Endothelial cell of umbilical vein (primary cell): Measurements from ENCODE around the gene ANKRD13D. TPM values are rescaled to one million over a fixed set of nuclear protein-coding genes. Genes with fewer than 3 reads are reported as not detected.

ENCODE experiments used
- BruUV-seq: library from RNA; stranded (reverse); fragments of 400-500 nt; replicated peaks from 2 replicates; lab custom pipeline; 2021; lab: Mats Ljungman, UMichigan
- CTCF ChIA-PET: fragments of 300-600, 350-600 bp; sonication (Branson Sonifier 250); formaldehyde crosslinking; loops from one replicate; lab custom pipeline; 2021; ENCODE audit warnings: antibody characterized with exemption, inconsistent platforms; lab: Charles Lee
- POLR2A ChIA-PET: fragments of 300-600, 350-600 bp; sonication (Branson Sonifier 250); formaldehyde crosslinking; loops from one replicate; lab custom pipeline; 2021; ENCODE audit warnings: antibody characterized with exemption, inconsistent platforms; lab: Charles Lee
- DNase-seq: peaks from one replicate; pipeline ENCODE4 v3.0.0-alpha.2; 2011; ENCODE audit warnings: low read depth, low spot score
- FAIRE-seq: peaks from 2 replicates; lab custom pipeline; 2011; peaks lifted over from hg19 to GRCh38; lab: Jason Lieb, UNC
- H2AFZ ChIP-seq: 2 replicates; pipeline ENCODE4 v1.6.0; 2012; ENCODE audit warnings: low read depth, low read length, control low read depth, inconsistent platforms
- H3K27ac ChIP-seq: 2 replicates; pipeline ENCODE4 v1.5.1; 2011; ENCODE audit warnings: low read depth, mild to moderate bottlenecking, control low read depth, low read length, moderate library complexity; ENCODE audit not compliant: insufficient read depth
- H3K27me3 ChIP-seq, 2 experiments: 2 replicates each; pipeline versions ENCODE4 v1.6.0 to v1.6.1; 2011; ENCODE audit warnings: low read length in 2 of 2, mixed read lengths in 1 of 2; ENCODE audit not compliant: control insufficient read depth in 2 of 2, insufficient read depth in 2 of 2
- H3K36me3 ChIP-seq, 2 experiments: 2 replicates in 1 of 2; 3 replicates in 1 of 2; pipeline ENCODE4 v1.5.1; 2011; ENCODE audit warnings: low read length in 2 of 2, mild to moderate bottlenecking in 1 of 2, moderate library complexity in 1 of 2; ENCODE audit not compliant: control insufficient read depth in 2 of 2, insufficient read depth in 2 of 2; ENCODE audit errors: extremely low read depth in 1 of 2
- H3K4me1 ChIP-seq: 3 replicates; pipeline ENCODE4 v1.5.1; 2011; ENCODE audit warnings: mild to moderate bottlenecking, low read length; ENCODE audit not compliant: control insufficient read depth, insufficient read depth; ENCODE audit errors: extremely low read depth
- H3K4me2 ChIP-seq: 2 replicates; pipeline ENCODE4 v1.6.1; 2011; ENCODE audit warnings: low read length, control low read depth, mixed read lengths; ENCODE audit not compliant: insufficient read depth
- H3K4me3 ChIP-seq, 3 experiments: fragments of 200-600 bp in 1 of 3; sonication (generic), shearing (Covaris generic) in 1 of 3; replicated peaks in 1 of 3; 2 replicates each; pipeline ENCODE4 v1.5.1; 2011 to 2016; ENCODE audit warnings: control low read depth in 3 of 3, low read length in 3 of 3, mild to moderate bottlenecking in 2 of 3, inconsistent platforms in 1 of 3, low read depth in 1 of 3, moderate library complexity in 1 of 3; ENCODE audit not compliant: insufficient read depth in 1 of 3
- H3K79me2 ChIP-seq: 2 replicates; pipeline ENCODE4 v1.6.0; 2012; ENCODE audit warnings: low read length, inconsistent platforms; ENCODE audit not compliant: control insufficient read depth, insufficient read depth
- H3K9ac ChIP-seq: replicated peaks from 2 replicates; pipeline ENCODE3; 2011; ENCODE audit warnings: low read length, control low read depth; ENCODE audit not compliant: insufficient read depth; ENCODE audit errors: extremely low read depth
- H3K9me1 ChIP-seq: replicated peaks from 3 replicates; pipeline ENCODE4 v1.6.0; 2011; ENCODE audit warnings: mild to moderate bottlenecking, low read length; ENCODE audit not compliant: control insufficient read depth, insufficient read depth; ENCODE audit errors: extremely low read depth
- H3K9me3 ChIP-seq: replicated peaks from 2 replicates; pipeline ENCODE4 v1.5.1; 2012; ENCODE audit warnings: low read length, inconsistent platforms; ENCODE audit not compliant: control insufficient read depth, insufficient read depth
- H4K20me1 ChIP-seq: replicated peaks from 2 replicates; pipeline ENCODE3; 2011; ENCODE audit warnings: mild to moderate bottlenecking, low read length; ENCODE audit not compliant: control insufficient read depth, insufficient read depth; ENCODE audit errors: extremely low read depth
- CTCF ChIP-seq, 2 donors: IDR thresholded peaks; 1 replicate in 1 of 2; 2 replicates in 1 of 2; pipeline ENCODE4 v1.5.1; 2011; ENCODE audit warnings: low read length in 2 of 2, mild to moderate bottlenecking in 2 of 2, moderate library complexity in 2 of 2, control low read depth in 1 of 2, inconsistent platforms in 1 of 2, low read depth in 1 of 2; ENCODE audit not compliant: insufficient read depth in 1 of 2; ENCODE audit errors: extremely low read depth in 1 of 2
- EZH2 ChIP-seq: IDR thresholded peaks from 2 replicates; pipeline ENCODE4 v1.6.1; 2012; ENCODE audit warnings: borderline replicate concordance, low read depth, mild to moderate bottlenecking, moderate library complexity, low read length, inconsistent platforms; ENCODE audit not compliant: severe bottlenecking
- FOS ChIP-seq: IDR thresholded peaks from 2 replicates; pipeline ENCODE4 v1.6.1; 2011; ENCODE audit warnings: mild to moderate bottlenecking, low read length, moderate library complexity, borderline replicate concordance; ENCODE audit not compliant: insufficient read depth
- GATA2 ChIP-seq: IDR thresholded peaks from 2 replicates; pipeline ENCODE4 v1.7.0; 2011; ENCODE audit warnings: low read depth, mild to moderate bottlenecking, moderate library complexity, mixed read lengths, low read length; ENCODE audit not compliant: insufficient read length, insufficient read depth
- JUN ChIP-seq: IDR thresholded peaks from 2 replicates; pipeline ENCODE4 v1.6.1; 2011; ENCODE audit warnings: borderline replicate concordance, low read depth; ENCODE audit not compliant: insufficient read length, insufficient read depth
- MAX ChIP-seq: IDR thresholded peaks from 2 replicates; pipeline ENCODE4 v1.6.1; 2011; ENCODE audit not compliant: insufficient read depth, insufficient read length
- MYC ChIP-seq: IDR thresholded peaks from one replicate; pipeline ENCODE4 v1.6.1; 2011; ENCODE audit warnings: mild to moderate bottlenecking, low read depth, low read length
- POLR2A ChIP-seq: IDR thresholded peaks from 2 replicates; pipeline ENCODE4 v1.6.1; 2012; ENCODE audit warnings: low read depth, mild to moderate bottlenecking, control low read depth, low read length
- POLR2AphosphoS5 ChIP-seq: IDR thresholded peaks from 2 replicates; pipeline ENCODE4 v1.6.1; 2012; ENCODE audit warnings: low read depth, mild to moderate bottlenecking, control low read depth, low read length, moderate library complexity; ENCODE audit not compliant: insufficient read depth
- dilution Hi-C: fragments of 300-500 bp; cut with MboI; formaldehyde crosslinking; loops from one replicate; pipeline ENCODE4 v1.15.0; 2019; ENCODE audit warnings: low sequenced_read_pairs; ENCODE audit not compliant: extremely low pct_ligation_motif_present
- intact Hi-C: fragments of 100-400 bp; cut with micrococcal nuclease; formaldehyde crosslinking; loops from one replicate; pipeline ENCODE4 v1.10.0; 2022
- polyA plus RNA-seq, 4 experiments: library from polyadenylated mRNA; depleted of rRNA in 3 of 4; stranded (reverse) in 3 of 4; unstranded in 1 of 4; fragments of >200 nt; gene quantifications; 2 replicates each; pipeline versions ENCODE4 v1.2.1 to v1.2.3, GENCODE V29; 2011 to 2012; ENCODE audit warnings: missing spikeins in 1 of 4
- total RNA-seq: library from RNA; stranded (reverse); gene quantifications from 2 replicates; pipeline ENCODE4 v1.2.3, GENCODE V29; 2021

ANKRD13D gene
- total and polyA plus RNA-seq, 2 donors (not counting 3 experiments of a cell fraction or from before 2014, with no cell fraction given) = 43.5 to 57.5 TPM

- no peak overlapping the region for H3K9ac ChIP-seq
- no peak overlapping the region for H3K27ac ChIP-seq
- no peaks in the 10 kb centered on the region for H3K9me3 ChIP-seq
- H3K4me3 ChIP-seq = no peak overlapping the region
- H3K79me2 ChIP-seq = no peaks in the 10 kb centered on the region
- H3K27me3 ChIP-seq = no peaks in the 10 kb centered on the region
- DNase-seq (no peak), FAIRE-seq (no peak)
- no TSS peak for BruUV-seq
- H3K4me1 ChIP-seq = peaks cover 2% of the 10 kb centered on the region
- dilution Hi-C loops = no loop called here
- H4K20me1 ChIP-seq = no peaks in the 10 kb centered on the region
- no peak overlapping the region for H3K4me2 ChIP-seq
- intact Hi-C loops = no loop called here
- POLR2A ChIA-PET = no interaction called here
- peaks cover 0 to 2% of the 10 kb centered on the region in 2 experiments for H3K36me3 ChIP-seq
- CTCF ChIA-PET = interaction anchor here (1.2 to 1.4 kb wide), 2 partner anchors 50 to 51 kb away, joined by 5 read pairs; no protein-coding TSS in a partner anchor
- no peaks in the 10 kb centered on the region for H3K9me1 ChIP-seq
- no peak for TF ChIP-seq GATA2
- no peak for TF ChIP-seq CTCF (IDR thresholded peaks at IDR 0.05; ENCODE audit: extremely low read depth in 1 of 2, insufficient read depth in 1 of 2, low read depth in 1 of 2, low read length in 2 of 2)
- no peak for TF ChIP-seq POLR2AphosphoS5
- no peak for TF ChIP-seq POLR2A
- TF ChIP-seq FOS = no peak
- TF ChIP-seq EZH2 = no peak
- TF ChIP-seq JUN = no peak
- no peak for TF ChIP-seq MYC
- TF ChIP-seq MAX = no peak
- H2AFZ ChIP-seq = no peak overlapping the region
These were observed 24.2 kb downstream of the ANKRD13D start for GRCh38 chr11:67313125-67313890.
